HG02973 (cell line): ENCODE measurements around the gene DUSP28.

ENCODE experiments used
- ATAC-seq: cut with Tn5 transposase; IDR thresholded peaks from one replicate; pipeline ENCODE4 v1.9.1; 2021; ENCODE audit warnings: moderate library complexity; ENCODE audit not compliant: unreplicated experiment

The DUSP28 gene

DNA sequence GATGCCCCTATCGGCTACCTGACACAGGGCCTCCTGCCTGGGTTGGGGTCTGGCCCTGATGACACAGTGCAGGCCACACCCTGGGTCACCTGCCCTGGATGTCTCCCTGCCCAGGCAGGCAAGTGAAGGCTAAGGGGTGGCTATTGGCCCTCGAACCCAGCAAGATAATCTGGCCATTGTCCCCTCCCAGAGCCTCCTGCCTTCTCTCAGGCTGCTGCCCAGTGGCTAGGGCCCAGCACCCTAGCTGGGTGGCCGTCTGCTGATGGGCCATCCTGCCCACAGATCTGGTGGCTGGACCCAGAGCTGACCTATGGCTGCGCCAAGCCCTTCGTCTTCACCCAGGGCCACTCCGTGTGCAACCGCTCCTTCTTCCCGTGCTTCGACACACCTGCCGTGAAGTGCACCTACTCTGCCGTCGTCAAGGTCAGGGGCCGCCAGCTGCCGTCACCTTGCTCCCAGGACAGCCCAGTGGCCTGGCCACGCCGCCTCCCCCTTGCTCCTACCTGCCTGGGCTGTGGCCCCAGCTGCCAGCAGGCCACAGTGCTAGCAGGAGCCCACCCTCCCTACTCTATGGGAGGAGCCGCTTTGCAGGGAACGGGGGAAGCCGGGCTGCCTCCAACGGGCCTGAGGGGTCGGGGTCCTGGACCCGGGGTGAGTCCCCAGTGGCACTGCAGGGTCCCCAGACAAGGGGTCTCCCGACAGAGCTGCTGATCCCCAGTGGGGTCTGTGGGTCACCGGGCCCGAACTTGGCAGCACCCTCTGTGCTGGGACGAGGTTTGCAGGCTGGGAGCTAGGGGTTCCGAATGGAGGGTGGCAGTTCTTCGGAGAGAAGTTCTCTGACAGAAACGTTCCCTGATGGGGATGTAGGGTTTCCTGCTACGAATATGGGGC is 12.2 kb downstream of the DUSP28 start:
- no peak for ATAC-seq

DNA sequence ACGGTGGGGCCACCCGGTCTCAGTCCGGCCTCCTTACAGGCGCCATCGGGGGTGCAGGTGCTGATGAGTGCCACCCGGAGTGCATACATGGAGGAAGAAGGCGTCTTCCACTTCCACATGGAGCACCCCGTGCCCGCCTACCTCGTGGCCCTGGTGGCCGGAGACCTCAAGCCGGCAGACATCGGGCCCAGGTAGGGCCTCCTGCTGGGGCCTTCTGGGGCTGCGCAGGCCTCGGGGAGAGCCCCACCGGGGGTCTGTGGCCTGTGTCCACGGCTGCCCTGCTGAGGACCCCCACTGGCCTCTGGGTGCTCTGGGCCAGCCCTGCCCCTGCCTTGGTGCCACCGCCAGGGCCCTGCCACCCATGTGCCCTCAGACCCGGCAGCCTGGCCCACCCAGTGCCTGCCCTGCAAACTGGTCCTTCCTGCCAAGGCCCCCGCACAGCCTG is 12.9 kb downstream of the DUSP28 start:
- ATAC-seq: no peak

DNA sequence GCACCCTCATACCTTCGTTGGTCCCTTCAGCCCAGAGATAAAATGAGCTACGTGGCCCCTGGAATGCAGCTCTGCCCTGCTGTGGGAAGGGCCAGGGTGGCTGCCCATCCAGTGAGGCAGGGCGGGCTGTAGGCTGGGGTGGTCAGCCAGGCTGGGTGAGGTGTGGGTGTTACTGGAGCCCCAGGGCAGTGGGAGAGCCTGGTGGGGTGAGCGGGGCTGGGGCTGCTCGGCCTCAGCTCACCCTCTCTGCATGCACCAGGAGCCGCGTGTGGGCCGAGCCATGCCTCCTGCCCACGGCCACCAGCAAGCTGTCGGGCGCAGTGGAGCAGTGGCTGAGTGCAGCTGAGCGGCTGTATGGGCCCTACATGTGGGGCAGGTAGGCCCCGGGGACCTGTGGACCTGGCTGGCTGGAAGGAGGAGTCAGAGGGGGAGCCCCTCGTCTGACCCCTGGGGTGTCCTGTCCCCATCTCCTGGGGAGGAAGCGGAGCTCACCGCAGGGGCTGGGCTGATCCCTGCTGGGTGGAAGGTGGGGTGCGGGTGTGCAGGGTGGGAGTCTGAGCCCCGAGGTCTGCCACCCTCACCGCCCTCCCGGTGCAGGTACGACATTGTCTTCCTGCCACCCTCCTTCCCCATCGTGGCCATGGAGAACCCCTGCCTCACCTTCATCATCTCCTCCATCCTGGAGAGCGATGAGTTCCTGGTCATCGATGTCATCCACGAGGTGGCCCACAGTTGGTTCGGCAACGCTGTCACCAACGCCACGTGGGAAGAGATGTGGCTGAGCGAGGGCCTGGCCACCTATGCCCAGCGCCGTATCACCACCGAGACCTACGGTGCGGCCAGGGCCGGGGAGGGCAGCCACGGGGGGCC is 13.6 kb downstream of the DUSP28 start:
- no peak for ATAC-seq

DNA sequence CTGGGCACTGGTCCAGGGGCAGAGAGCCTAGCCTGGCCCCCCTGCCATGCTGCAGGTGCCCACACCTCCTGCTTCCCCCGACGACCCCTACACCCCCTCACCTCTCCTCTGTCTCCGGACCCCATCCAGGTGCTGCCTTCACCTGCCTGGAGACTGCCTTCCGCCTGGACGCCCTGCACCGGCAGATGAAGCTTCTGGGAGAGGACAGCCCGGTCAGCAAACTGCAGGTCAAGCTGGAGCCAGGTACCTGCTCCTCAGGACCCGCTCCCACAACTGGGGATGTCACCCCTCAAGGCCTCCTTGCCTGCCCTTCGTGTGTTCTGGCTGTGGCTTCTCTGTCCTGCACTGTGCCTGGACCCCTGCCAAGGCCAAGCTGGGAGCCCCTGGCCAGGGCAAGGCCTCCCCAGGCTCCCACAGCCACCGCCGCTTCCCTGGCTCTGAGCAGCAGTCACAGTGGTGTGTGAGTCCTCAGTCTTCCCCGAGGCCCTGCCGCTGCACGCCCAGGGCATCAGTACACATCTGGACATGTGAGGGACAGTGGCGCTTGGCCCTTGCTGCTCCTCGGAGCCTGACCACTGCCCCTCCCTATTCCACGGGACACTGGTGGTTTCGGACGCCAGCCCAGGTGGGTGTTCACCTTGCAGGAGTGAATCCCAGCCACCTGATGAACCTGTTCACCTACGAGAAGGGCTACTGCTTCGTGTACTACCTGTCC is 14.4 kb downstream of the DUSP28 start:
- no peak for ATAC-seq

DNA sequence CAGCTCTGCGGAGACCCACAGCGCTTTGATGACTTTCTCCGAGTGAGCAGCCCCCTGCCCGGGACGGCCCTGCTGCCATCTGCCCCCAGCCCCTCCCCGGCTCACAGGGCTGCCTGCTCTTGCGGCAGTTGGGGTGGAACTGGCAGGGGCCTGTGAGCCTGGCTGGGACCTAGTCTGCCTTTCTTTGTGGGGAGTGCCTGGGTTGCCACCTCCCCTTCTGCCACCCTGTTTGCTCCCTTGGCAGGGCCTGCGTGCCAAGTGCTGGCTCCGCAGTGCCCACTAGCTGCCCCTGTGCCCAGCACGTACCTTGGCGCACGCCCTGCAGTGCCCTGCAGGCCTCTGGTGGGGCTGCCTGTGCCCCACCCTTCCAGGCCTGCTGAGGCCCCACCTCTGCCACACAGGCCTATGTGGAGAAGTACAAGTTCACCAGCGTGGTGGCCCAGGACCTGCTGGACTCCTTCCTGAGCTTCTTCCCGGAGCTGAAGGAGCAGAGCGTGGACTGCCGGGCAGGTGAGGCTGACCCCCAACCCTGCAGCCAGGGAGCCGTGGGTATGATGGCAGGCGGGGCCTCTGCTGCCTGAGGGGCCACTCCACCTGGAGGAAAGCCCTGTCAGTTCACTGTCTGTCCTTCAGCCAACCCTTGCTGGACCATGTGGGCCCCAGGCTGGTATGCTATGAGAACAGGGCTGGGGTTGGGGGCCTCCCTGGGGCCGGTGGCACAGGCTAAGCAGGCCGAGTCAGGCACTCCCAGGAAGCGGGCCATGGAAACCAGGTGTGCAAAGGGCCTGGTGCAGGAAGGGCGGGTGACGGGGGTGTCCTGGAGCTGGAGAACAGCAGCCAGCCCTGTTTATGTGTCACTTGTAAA is 15.2 kb downstream of the DUSP28 start:
- no peak for ATAC-seq

DNA sequence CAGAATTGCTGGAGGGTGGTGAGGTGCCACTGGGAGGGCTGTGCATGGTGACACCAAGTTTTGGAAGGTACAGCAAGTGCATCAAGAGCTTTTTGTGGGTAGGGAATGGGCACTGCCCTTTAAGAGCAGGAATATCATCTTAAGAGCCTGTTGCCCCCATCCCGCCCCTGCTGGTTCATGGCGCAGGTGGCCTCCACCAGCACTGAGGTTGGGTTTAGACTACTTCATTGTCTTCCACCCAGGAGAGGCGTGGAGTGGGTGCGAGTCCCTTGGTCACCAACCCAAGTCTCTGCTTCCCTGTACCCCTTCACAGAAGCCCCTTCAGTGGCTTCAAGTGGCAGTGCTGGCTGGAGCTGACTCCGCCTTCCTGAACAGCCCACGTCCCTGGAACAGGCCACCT is 15.9 kb downstream of the DUSP28 start:
- no peak for ATAC-seq

DNA sequence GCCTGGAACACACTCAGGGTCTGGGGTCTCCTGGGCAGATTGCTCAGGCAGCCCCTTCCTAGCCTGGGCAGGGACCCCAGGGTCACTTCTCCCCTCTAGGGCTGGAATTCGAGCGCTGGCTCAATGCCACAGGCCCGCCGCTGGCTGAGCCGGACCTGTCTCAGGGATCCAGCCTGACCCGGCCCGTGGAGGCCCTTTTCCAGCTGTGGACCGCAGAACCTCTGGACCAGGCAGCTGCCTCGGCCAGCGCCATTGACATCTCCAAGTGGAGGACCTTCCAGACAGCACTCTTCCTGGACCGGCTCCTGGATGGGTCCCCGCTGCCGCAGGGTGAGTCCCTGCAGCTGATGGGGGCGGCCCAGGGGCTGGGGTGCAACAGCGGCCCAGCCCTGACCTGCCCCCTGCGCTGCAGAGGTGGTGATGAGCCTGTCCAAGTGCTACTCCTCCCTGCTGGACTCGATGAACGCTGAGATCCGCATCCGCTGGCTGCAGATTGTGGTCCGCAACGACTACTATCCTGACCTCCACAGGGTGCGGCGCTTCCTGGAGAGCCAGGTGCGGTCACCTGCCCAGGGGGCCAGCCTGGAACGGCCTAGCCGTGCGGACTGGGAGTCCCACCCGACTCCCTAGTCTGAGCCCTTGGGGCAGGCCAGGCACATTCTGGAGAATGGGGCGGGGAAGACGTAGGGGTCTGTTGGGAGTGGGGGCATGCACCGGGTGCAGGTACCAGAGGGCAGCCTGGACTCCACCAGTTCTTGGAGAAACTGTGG is 16.5 kb downstream of the DUSP28 start:
- no peak for ATAC-seq

DNA sequence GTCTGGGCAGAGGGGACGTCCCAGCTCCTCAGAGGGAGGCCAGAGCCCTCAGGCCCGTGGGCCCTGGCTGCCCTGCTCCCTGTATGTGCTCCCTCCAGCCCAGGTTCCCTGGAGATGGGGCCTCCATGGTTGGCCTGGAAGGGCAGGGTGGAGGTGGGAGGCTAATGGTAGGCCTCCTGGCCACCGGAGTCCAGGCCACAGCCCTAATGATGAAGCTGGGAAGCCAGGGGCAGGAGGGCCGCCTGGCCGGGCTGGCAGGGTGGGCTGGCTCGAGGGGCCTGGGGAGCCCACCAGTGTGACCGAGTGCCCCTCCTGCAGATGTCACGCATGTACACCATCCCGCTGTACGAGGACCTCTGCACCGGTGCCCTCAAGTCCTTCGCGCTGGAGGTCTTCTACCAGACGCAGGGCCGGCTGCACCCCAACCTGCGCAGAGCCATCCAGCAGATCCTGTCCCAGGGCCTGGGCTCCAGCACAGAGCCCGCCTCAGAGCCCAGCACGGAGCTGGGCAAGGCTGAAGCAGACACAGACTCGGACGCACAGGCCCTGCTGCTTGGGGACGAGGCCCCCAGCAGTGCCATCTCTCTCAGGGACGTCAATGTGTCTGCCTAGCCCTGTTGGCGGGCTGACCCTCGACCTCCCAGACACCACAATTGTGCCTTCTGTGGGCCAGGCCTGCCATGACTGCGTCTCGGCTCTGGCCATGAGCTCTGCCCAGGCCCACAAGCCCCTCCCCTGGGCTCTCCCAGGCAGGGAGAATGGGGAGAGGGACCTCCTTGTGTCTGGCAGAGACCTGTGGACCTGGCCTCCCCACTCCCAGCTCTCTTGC is 17.3 kb downstream of the DUSP28 start:
- ATAC-seq: no peak

DNA sequence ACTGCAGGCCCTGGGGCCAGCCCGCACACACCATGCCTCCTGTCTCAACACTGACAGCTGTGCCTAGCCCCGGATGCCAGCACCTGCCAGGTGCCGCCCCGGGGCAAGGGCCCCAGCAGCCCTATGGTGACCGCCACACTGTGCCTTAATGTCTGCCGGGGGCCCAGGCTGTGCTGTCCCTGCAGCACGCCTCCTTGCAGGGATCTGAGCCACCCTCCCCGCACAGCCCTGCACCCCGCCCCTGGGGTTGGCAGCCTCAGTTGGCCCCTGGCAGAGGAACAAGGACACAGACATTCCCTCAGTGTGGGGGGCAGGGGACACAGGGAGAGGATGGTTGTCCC is 17.9 kb downstream of the DUSP28 start:
- no peak for ATAC-seq

DNA sequence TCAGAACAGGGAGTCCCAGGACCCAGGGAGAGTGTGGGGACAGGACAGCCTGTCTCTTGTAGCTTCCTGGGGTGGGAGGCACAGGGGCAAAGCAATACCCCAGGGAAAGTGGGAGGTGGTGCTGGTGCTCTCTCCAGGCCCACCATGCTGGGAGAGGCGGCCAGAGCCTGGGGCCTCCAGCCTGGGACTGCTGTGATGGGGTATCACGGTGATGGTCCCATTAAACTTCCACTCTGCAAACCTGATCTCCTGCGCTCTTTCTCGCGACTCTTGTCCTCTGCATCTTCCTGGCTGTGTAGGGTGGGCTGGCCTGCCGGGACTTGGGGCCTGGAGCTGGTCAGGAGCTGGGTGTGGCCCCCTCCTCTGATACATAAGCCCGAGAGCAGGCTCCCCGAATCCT is 18.3 kb downstream of the DUSP28 start:
- no peak for ATAC-seq

DNA sequence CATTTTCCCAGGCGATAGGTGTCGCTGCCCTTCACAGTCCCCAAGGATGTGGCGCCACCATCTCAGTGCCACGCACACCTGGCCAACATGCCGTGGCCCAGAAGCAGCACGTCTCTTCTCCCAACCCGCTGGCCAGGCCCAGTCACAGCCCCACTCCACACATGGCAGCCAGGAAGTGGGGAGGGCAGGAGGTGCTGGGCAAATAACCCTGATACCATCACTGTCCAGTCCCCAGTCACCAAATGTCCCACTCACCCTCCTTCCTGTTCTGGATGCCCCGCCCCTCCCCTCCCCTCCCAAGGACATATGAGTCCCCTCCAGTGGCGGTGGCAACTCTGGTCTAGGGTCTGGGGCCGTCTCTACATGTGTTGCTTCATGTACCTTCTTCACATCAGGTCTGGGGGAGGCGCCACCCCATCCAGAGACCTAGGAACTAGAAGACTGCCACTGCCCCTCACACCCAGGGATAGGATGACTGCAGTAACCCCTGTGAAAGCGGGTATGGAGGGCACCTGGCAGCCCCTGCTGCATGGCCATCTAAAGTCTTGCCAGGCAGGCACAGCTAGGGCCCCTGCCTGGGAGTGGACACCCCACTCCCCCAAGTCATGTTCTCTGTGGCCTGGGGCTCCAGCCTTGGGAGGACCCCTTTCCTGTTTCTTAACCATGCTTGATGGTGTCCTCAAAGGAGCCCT is 19.1 kb downstream of the DUSP28 start:
- ATAC-seq: no peak

DNA sequence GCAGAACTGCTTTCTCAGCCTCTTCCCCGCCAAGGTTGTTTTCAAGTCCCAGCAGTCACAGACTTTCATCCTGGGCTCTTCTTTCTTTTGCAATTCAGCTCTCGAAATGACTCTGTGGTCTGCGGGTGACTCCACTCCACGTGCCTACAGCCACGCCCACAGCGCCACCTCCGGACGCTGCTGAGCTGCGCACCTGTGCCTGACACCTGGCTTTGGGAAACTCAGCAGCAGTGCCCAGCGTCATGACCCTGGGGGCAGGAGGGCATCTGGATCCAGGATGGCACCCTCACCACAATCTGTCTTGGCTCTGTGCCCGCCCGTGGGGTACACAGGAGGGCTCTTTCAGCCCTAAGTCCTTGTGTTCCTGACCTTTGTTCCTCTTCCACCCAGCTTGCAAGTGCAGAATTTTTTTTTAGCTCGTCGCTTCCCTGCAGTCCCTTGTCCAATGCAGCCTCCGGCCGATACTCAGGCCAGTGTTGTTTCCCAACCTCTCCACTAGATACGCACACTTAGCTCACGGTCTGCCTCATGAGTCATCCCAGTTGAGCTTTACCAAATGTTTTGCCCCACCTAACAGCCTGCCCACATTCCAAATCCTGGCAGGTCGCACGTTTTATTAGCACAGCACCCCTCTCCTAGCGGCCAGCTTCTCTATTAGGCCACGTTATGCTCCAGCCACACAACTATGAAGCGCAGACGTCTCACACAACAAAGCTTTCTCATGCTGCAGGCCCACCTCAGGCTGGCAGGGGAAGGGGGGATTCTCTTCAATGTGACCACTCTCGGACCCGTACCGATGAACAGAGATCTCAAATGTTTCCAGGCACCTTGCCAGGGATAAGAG is 19.8 kb downstream of the DUSP28 start:
- no peak for ATAC-seq

DNA sequence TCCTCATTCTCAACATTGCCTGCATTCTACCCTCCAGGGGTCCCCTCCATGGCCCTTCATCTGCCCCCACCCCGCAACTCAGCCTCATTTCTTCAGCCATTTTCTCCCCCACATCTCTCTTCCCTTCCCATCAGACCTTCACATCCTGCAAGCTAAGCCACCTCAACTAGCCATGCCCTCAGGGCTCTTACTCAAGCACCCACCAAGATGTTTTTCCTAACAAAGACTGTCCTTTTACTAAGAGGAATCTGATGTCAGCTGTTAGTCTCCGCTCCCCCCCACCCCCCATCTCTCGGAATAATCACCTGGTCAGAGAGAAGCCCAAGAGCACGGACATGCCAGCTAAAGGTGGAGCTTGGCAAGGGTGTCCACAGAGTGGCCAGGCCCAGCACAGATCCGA is 21.7 kb downstream of the DUSP28 start:
- ATAC-seq: no peak

DNA sequence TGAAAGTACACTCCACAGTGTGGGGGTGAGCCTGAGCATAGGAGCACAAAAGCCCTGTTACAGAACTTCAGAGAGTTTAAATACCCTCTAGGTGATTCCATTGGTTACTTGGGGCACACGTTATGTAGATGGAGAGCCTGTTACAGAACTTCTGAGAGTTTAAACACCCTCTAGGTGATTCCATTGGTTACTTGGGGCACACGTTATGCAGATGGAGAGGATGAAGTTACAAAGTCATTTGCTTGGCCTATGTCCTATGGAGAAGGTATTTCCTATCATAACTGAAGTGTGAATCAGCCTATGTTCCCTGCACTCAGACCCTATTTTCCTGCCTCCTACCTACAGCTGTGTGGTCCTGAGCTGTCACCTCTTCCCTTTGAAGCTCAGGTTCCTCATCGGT is 22.6 kb downstream of the DUSP28 start:
- ATAC-seq: no peak

DNA sequence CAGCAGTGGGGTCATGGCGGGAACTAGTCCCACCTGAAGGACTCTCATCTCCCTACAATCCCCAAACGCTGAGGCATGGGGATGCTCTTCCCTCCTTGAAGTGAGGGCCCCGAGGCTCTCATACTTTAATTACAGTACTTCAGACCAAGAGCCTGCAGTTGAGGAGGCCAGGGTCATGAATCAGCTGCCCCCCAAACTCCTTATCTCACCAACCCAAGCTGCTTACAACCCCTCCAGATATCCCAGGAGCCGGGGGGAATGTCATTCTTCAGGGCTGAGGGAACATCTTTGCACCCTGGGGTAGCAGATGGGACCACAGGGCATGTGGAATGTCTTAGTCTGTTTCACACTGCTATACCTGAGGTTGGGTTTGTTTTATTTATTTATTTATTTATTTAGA is 23.6 kb downstream of the DUSP28 start:
- ATAC-seq: no peak

DNA sequence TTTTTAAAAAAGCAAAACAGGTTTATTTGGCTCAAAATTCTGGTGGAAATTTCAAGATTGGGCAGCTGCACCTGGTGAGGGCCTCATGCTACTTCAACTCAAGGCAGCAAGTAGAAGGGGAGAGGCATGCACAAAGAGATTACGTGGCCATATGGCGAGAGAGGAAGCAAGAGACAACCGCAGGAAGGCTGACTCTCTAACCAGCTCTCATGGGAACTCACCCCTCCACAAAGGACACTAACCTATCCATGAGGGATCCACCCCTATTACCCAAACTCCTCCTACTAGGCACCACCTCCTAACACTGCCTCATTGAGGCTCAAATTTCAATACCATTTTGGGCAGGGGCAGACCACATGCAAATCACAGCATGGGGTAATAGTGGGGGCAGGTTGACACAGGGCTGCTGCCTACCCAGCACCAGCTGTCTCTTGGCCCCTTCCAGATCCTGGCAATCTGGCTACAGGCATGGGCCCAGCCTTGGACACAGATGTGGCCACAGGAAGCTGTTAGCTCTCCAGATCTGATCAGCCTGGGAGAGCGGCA is 24.4 kb downstream of the DUSP28 start:
- ATAC-seq: peak; percentile 43

DNA sequence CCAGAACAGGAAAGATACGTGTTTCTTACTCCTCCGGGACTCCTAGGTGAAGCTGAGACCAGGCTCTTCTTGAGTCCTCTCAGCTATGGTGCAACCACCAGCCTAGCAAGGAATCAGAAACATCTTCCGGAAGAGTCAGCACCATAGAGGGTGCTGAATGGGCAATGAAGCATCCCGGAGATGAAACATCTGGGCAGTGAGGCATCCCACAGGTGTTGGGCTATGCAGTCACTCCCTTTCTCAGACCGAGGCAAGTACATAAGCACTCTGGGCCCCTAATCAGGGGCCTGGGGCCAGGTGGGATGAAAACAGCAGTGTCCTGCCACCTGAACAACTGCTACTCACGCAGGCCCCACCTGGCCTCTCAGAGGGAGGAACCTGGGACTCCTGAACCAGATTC is 24.9 kb downstream of the DUSP28 start:
- ATAC-seq: peak; percentile 26
